HEK293 (cell line): ENCODE measurements around the gene RHOT2.
A peak's percentile ranks its signal among the peaks of the same experiment; 100 is the strongest.

Source experiments
- CTCF ChIA-PET: fragments of 350-600 bp; formaldehyde crosslinking; extraction: SDS; loops from one replicate; lab custom pipeline; 2021; ENCODE audit warnings: antibody characterized with exemption; lab: Yijun Ruan, JAX
- POLR2A ChIA-PET: fragments of 300-600 bp; formaldehyde crosslinking; extraction: SDS; loops from one replicate; lab custom pipeline; 2020; ENCODE audit warnings: antibody characterized with exemption, inconsistent platforms; lab: Yijun Ruan, JAX
- H3K27ac ChIP-seq: fragments of 200-500 bp; sonication (Bioruptor generic); 2 replicates; pipeline ENCODE4 v1.5.1; 2014; ENCODE audit warnings: low read depth, low read length, control low read depth, inconsistent platforms; ENCODE audit errors: extremely low read depth
- H3K36me3 ChIP-seq, 2 experiments: fragments of 200-500 bp in 1 of 2; sonication (Bioruptor generic) in 1 of 2; 1 replicate in 1 of 2; 2 replicates in 1 of 2; pipeline ENCODE4 v1.5.1; 2014 to 2017; ENCODE audit warnings: inconsistent platforms in 2 of 2, low read length in 2 of 2; ENCODE audit not compliant: control insufficient read depth in 2 of 2, insufficient read depth in 1 of 2
- H3K4me1 ChIP-seq: fragments of 200-500 bp; sonication (Bioruptor generic); 2 replicates; pipeline ENCODE4 v1.5.1; 2014; ENCODE audit warnings: mild to moderate bottlenecking, low read length, inconsistent platforms; ENCODE audit not compliant: control insufficient read depth, insufficient read depth
- H3K4me3 ChIP-seq: 2 replicates; pipeline ENCODE4 v1.5.1; 2011; ENCODE audit warnings: low read depth, mild to moderate bottlenecking, control low read depth, low read length, moderate library complexity
- H3K9me3 ChIP-seq: fragments of 200-500 bp; sonication (Bioruptor generic); 2 replicates; pipeline ENCODE4 v1.5.1; 2014; ENCODE audit warnings: low read depth, low read length, inconsistent platforms; ENCODE audit not compliant: control insufficient read depth, insufficient read depth
- BCL11A ChIP-seq: fragments of 450-650 bp; formaldehyde crosslinking; IDR thresholded peaks from 2 replicates; pipeline ENCODE4 v1.5.1; 2016; ENCODE audit warnings: low read depth, missing biosample characterization, missing genetic modification characterization
- EGR2 ChIP-seq: fragments of 450-650 bp; formaldehyde crosslinking; IDR thresholded peaks from 2 replicates; pipeline ENCODE4 v1.5.1; 2016; ENCODE audit warnings: low read depth, missing biosample characterization, missing genetic modification characterization
- GLIS1 ChIP-seq: fragments of 450-650 bp; formaldehyde crosslinking; IDR thresholded peaks from 2 replicates; pipeline ENCODE4 v1.5.1; 2016; ENCODE audit warnings: missing biosample characterization, missing genetic modification characterization
- IKZF3 ChIP-seq: fragments of 450-650 bp; IDR thresholded peaks from 2 replicates; pipeline ENCODE4 v1.5.0; 2018; ENCODE audit warnings: missing biosample characterization, mild to moderate bottlenecking, missing genetic modification characterization, moderate library complexity
- INSM2 ChIP-seq: fragments of 450-650 bp; formaldehyde crosslinking; IDR thresholded peaks from 2 replicates; pipeline ENCODE4 v1.5.1; 2016; ENCODE audit warnings: missing biosample characterization, missing genetic modification characterization
- SCRT2 ChIP-seq: fragments of 450-650 bp; formaldehyde crosslinking; IDR thresholded peaks from 2 replicates; pipeline ENCODE4 v1.5.1; 2016; ENCODE audit warnings: missing biosample characterization, missing genetic modification characterization
- SP3 ChIP-seq: fragments of 450-650 bp; formaldehyde crosslinking; IDR thresholded peaks from 2 replicates; pipeline ENCODE4 v1.5.1; 2016; ENCODE audit warnings: missing biosample characterization, missing genetic modification characterization
- ZBTB21 ChIP-seq: fragments of 450-650 bp; formaldehyde crosslinking; IDR thresholded peaks from 2 replicates; pipeline ENCODE4 v1.5.1; 2017; ENCODE audit warnings: missing biosample characterization, missing genetic modification characterization
- ZBTB26 ChIP-seq: fragments of 450-650 bp; formaldehyde crosslinking; optimal IDR thresholded peaks from 2 replicates; pipeline ENCODE3; 2016; ENCODE audit warnings: missing biosample characterization, mild to moderate bottlenecking, missing genetic modification characterization
- ZBTB7A ChIP-seq: fragments of 450-650 bp; formaldehyde crosslinking; IDR thresholded peaks from 2 replicates; pipeline ENCODE4 v1.5.1; 2016; ENCODE audit warnings: low read depth, missing biosample characterization, missing genetic modification characterization
- ZEB2 ChIP-seq: fragments of 450-650 bp; formaldehyde crosslinking; IDR thresholded peaks from 2 replicates; pipeline ENCODE4 v1.5.1; 2016; ENCODE audit warnings: missing biosample characterization, missing genetic modification characterization
- ZFHX2 ChIP-seq: fragments of 450-650 bp; formaldehyde crosslinking; conservative IDR thresholded peaks from 2 replicates; pipeline ENCODE4 v1.5.1; 2016; ENCODE audit warnings: missing biosample characterization, missing genetic modification characterization
- ZNF155 ChIP-seq: fragments of 450-650 bp; formaldehyde crosslinking; IDR thresholded peaks from 2 replicates; pipeline ENCODE4 v1.5.1; 2016; ENCODE audit warnings: missing biosample characterization, missing genetic modification characterization
- ZNF16 ChIP-seq: fragments of 450-650 bp; formaldehyde crosslinking; IDR thresholded peaks from 2 replicates; pipeline ENCODE4 v1.5.1; 2016; ENCODE audit warnings: low read depth, missing biosample characterization, missing genetic modification characterization
- ZNF174 ChIP-seq: fragments of 450-650 bp; formaldehyde crosslinking; IDR thresholded peaks from 2 replicates; pipeline ENCODE4 v1.5.0; 2017; ENCODE audit warnings: missing biosample characterization, mild to moderate bottlenecking, missing genetic modification characterization
- ZNF239 ChIP-seq: fragments of 450-650 bp; formaldehyde crosslinking; IDR thresholded peaks from 2 replicates; pipeline ENCODE4 v1.5.1; 2016; ENCODE audit warnings: missing biosample characterization, missing genetic modification characterization
- ZNF341 ChIP-seq: fragments of 450-650 bp; formaldehyde crosslinking; IDR thresholded peaks from 2 replicates; pipeline ENCODE4; 2016; ENCODE audit warnings: low read depth, missing biosample characterization, missing genetic modification characterization
- ZNF449 ChIP-seq: fragments of 450-650 bp; formaldehyde crosslinking; IDR thresholded peaks from 2 replicates; pipeline ENCODE4 v1.5.1; 2017; ENCODE audit warnings: missing biosample characterization, mild to moderate bottlenecking, missing genetic modification characterization, moderate library complexity
- ZNF48 ChIP-seq: fragments of 450-650 bp; formaldehyde crosslinking; IDR thresholded peaks from 2 replicates; pipeline ENCODE4 v1.5.1; 2016; ENCODE audit warnings: missing biosample characterization, missing genetic modification characterization
- ZNF501 ChIP-seq: fragments of 450-650 bp; formaldehyde crosslinking; IDR thresholded peaks from 2 replicates; pipeline ENCODE4 v1.5.1; 2016; ENCODE audit warnings: missing biosample characterization, missing genetic modification characterization
- ZNF560 ChIP-seq: fragments of 450-650 bp; formaldehyde crosslinking; IDR thresholded peaks from 2 replicates; pipeline ENCODE4 v1.5.1; 2017; ENCODE audit warnings: missing biosample characterization, missing genetic modification characterization, borderline replicate concordance
- ZNF596 ChIP-seq: fragments of 450-650 bp; IDR thresholded peaks from 2 replicates; pipeline ENCODE4 v1.5.0; 2018; ENCODE audit warnings: missing biosample characterization, mild to moderate bottlenecking, missing genetic modification characterization, moderate library complexity
- ZNF624 ChIP-seq: fragments of 450-650 bp; formaldehyde crosslinking; IDR thresholded peaks from 2 replicates; pipeline ENCODE4 v1.5.1; 2017; ENCODE audit warnings: missing biosample characterization, missing genetic modification characterization
- ZSCAN30 ChIP-seq: fragments of 450-650 bp; IDR thresholded peaks from 2 replicates; pipeline ENCODE4 v1.5.1; 2018; ENCODE audit warnings: missing biosample characterization, mild to moderate bottlenecking, missing genetic modification characterization, moderate library complexity
- TF ChIP-seq, protein P1 (sequence below): fragments of 450-650 bp; formaldehyde crosslinking; IDR thresholded peaks from 2 replicates; pipeline ENCODE4 v1.5.1; 2016; ENCODE audit warnings: missing biosample characterization, missing genetic modification characterization, borderline replicate concordance
- TF ChIP-seq, protein P2 (sequence below): fragments of 450-650 bp; formaldehyde crosslinking; IDR thresholded peaks from 2 replicates; pipeline ENCODE4 v1.5.1; 2016; ENCODE audit warnings: missing biosample characterization, missing genetic modification characterization

RHOT2 gene

DNA sequence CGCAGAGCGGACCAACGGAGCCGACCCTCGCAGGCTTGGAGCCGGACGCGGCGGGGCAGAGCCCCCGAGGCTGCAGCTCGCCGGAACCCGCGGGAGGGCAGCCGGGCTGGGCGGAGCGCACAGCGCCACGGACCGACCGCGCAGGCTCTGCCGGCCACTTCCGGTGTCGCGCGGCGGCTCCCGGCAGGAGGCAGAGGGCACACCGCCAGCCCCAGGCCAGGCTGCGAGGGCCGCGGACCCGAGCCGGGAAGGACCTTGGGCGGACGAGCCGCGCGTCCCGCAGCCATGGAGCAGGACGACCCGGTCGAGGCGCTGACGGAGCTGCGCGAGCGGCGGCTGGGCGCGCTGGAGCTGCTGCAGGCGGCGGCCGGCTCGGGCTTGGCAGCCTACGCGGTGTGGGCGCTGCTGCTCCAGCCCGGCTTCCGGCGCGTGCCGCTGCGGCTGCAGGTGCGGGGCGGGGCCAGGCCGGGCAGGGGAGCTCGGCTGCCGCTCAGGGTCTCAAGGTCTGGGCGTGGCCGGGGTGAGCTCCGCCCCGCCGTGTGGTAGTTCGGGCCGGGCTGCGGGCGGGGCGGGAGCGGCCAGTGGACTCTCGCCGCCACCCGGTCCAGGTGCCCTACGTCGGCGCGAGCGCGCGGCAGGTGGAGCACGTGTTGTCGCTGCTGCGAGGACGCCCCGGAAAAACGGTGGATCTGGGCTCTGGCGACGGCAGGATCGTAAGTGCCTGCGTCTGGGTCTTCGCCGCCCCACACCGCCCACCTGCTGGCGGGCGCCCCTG, 53.2 kb downstream of the RHOT2 start, which contains the start of gene ANTKMT:
TSS of gene ANTKMT (plus strand) at position 157 of the 775 bp plus-strand sequence. CDS start at position 286, 129 bp downstream.
- Histone ChIP-seq H3K27ac (peak within 1 kb of the TSS; percentile 94), H3K4me3 (peak within 1 kb of the TSS; percentile 66), H3K4me1 (peaks cover 7% of the 10 kb centered on the region), H3K36me3 (peaks cover 0 to 12% of the 10 kb centered on the region in 2 experiments; a peak in 1 of 3 replicates), H3K9me3 (no peaks in the 10 kb centered on the region)
- CTCF ChIA-PET = interaction anchor here (0.6 to 5.7 kb wide), 10 partner anchors 9 to 336 kb away, joined by 3 to 34 read pairs (median 5); partner anchors contain the start of genes CHTF18, CIAO3 and RPUSD1
- POLR2A ChIA-PET = interaction anchor here (0.7 to 2.8 kb wide), 19 partner anchors 9 to 368 kb away, joined by 3 to 25 read pairs (median 6); partner anchors contain the start of genes CHTF18, CIAO3, GNG13 and RHOT2
- TF ChIP-seq EGR2 = peak; percentile 37; the same call in 1 of the 2 replicates
- TF ChIP-seq ZSCAN30 (tag by site-specific recombination) = peak; percentile 97; the same call in 1 of the 2 replicates
- peak; percentile 51 for TF ChIP-seq ZBTB26 (tag by site-specific recombination)
- no peak for TF ChIP-seq ZNF16
- peak; percentile 96 for TF ChIP-seq ZNF449 (tag by site-specific recombination)
- TF ChIP-seq ZNF48 = no peak
- peak; percentile 64 for TF ChIP-seq ZFHX2 (tag by site-specific recombination)
- TF ChIP-seq ZBTB7A (tag by site-specific recombination) = 0 out of 2 replicates have a peak, but pooled peaks have one; percentile 22
- TF ChIP-seq ZNF341 = no peak
- TF ChIP-seq BCL11A (tag by site-specific recombination) = no peak
- TF ChIP-seq, protein P1, sequence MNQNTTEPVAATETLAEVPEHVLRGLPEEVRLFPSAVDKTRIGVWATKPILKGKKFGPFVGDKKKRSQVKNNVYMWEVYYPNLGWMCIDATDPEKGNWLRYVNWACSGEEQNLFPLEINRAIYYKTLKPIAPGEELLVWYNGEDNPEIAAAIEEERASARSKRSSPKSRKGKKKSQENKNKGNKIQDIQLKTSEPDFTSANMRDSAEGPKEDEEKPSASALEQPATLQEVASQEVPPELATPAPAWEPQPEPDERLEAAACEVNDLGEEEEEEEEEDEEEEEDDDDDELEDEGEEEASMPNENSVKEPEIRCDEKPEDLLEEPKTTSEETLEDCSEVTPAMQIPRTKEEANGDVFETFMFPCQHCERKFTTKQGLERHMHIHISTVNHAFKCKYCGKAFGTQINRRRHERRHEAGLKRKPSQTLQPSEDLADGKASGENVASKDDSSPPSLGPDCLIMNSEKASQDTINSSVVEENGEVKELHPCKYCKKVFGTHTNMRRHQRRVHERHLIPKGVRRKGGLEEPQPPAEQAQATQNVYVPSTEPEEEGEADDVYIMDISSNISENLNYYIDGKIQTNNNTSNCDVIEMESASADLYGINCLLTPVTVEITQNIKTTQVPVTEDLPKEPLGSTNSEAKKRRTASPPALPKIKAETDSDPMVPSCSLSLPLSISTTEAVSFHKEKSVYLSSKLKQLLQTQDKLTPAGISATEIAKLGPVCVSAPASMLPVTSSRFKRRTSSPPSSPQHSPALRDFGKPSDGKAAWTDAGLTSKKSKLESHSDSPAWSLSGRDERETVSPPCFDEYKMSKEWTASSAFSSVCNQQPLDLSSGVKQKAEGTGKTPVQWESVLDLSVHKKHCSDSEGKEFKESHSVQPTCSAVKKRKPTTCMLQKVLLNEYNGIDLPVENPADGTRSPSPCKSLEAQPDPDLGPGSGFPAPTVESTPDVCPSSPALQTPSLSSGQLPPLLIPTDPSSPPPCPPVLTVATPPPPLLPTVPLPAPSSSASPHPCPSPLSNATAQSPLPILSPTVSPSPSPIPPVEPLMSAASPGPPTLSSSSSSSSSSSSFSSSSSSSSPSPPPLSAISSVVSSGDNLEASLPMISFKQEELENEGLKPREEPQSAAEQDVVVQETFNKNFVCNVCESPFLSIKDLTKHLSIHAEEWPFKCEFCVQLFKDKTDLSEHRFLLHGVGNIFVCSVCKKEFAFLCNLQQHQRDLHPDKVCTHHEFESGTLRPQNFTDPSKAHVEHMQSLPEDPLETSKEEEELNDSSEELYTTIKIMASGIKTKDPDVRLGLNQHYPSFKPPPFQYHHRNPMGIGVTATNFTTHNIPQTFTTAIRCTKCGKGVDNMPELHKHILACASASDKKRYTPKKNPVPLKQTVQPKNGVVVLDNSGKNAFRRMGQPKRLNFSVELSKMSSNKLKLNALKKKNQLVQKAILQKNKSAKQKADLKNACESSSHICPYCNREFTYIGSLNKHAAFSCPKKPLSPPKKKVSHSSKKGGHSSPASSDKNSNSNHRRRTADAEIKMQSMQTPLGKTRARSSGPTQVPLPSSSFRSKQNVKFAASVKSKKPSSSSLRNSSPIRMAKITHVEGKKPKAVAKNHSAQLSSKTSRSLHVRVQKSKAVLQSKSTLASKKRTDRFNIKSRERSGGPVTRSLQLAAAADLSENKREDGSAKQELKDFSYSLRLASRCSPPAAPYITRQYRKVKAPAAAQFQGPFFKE (tag by site-specific recombination) = no peak
- TF ChIP-seq ZNF624 (tag by site-specific recombination) = no peak
- TF ChIP-seq IKZF3 (tag by site-specific recombination) = 0 out of 2 replicates have a peak, but pooled peaks have one; percentile 24
- TF ChIP-seq ZNF174 = 0 out of 2 replicates have a peak, but pooled peaks have one; percentile 74
- TF ChIP-seq, protein P2, sequence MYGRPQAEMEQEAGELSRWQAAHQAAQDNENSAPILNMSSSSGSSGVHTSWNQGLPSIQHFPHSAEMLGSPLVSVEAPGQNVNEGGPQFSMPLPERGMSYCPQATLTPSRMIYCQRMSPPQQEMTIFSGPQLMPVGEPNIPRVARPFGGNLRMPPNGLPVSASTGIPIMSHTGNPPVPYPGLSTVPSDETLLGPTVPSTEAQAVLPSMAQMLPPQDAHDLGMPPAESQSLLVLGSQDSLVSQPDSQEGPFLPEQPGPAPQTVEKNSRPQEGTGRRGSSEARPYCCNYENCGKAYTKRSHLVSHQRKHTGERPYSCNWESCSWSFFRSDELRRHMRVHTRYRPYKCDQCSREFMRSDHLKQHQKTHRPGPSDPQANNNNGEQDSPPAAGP (tag by site-specific recombination) = 0 out of 2 replicates have a peak, but pooled peaks have one; percentile 54
- TF ChIP-seq SP3 = peak; percentile 46
- no peak for TF ChIP-seq ZNF501 (tag by site-specific recombination)
- no peak for TF ChIP-seq INSM2 (tag by site-specific recombination)
- peak; percentile 72 for TF ChIP-seq ZNF596
- no peak for TF ChIP-seq ZNF239 (tag by site-specific recombination)
- peak; percentile 57 for TF ChIP-seq SCRT2 (tag by site-specific recombination)
- no peak for TF ChIP-seq ZBTB21 (tag by site-specific recombination)
- peak; percentile 32; the same call in 1 of the 2 replicates for TF ChIP-seq ZEB2 (tag by site-specific recombination)
- TF ChIP-seq ZNF560 = no peak
- TF ChIP-seq ZNF155 (tag by site-specific recombination) = no peak
- no peak for TF ChIP-seq GLIS1 (tag by site-specific recombination)
